HG03457 (cell line): ENCODE measurements around the gene STIL.
"Not testable (repeated sequence)": the region's sequence is repeated elsewhere in the genome, so short reads cannot be mapped to it uniquely, and the experiment has no call there.

Experiments
- ATAC-seq: cut with Tn5 transposase; IDR thresholded peaks from one replicate; pipeline ENCODE4 v1.9.1; 2021; ENCODE audit warnings: moderate number of reproducible peaks; ENCODE audit not compliant: unreplicated experiment

Gene STIL

GRCh38 chr1:47313915-47314664 is at the start of gene STIL:
Gene STIL (minus strand): TSS chr1:47314147. CDS start chr1:47310319, 3,828 bp downstream.
- peak; percentile 96 for ATAC-seq

GRCh38 chr1:47362828-47363227 is 48.9 kb upstream of the STIL start:
- ATAC-seq = no peak

DNA sequence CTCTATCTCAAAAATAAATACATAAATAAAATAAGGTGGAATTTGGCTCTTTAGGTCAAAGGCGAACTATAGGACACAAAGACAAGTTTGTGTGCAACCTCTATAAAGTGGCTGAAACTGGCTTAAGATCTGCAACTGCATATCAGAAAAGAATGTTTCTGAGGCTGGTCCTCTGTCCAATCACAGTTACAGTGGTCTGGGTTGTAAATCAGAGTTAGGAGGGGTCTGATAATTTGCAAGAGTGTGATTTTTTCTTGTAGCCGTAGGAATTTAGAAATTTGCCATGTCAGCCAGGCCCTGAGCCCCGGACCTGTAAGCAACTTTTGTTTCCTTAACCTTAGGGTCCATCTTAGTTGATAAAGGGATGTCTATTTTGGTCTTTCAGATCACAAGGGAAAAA is 47.4 kb upstream of the STIL start:
- no peak for ATAC-seq

- ATAC-seq = peak; percentile 74
These were observed 37.4 kb upstream of the STIL start for GRCh38 chr1:47351305-47351704.

DNA sequence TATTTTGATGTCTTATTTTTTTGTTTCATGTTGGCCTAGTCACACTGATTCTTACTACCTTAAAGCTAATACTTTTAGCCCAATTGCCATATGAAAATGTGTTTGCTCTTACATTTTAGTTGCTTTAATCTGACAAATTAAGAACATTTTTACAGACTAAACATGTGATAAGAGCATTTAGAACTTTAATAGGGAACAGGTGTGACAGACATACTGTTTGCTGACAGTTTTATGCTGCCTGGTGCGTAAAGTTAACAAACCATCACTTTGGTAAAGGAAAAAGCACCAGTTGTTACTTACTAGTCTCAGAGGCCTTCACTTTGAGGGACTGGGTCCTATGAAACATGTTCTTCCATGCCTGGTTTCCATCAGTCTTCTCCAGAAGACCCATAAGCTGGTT is 34.3 kb upstream of the STIL start:
- no peak for ATAC-seq

- ATAC-seq = no peak
These were observed 33.8 kb upstream of the STIL start for GRCh38 chr1:47347735-47348134.

DNA sequence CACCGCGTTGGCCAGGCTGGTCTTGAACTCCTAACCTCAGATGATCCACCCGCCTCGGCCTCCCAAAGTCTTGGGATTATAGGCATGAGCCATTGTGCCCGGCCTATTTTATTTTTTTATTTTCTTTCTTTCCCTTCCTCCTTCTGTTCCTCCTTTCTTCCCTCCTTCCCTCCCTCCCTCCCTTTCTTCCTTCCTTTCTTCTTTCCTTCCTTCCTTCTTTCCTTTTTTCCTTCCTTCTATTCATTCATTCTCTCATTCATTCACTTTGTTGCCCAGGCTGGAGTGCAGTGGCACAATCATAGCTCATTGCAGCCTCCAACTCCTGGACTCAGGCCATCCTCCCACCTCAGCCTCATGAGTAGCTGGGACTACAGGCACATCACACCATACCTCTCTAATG is 33.0 kb upstream of the STIL start:
- not testable (repeated sequence) for ATAC-seq

- no peak for ATAC-seq
These were observed 26.3 kb upstream of the STIL start for GRCh38 chr1:47340227-47340626.

- no peak for ATAC-seq
These were observed 24.5 kb upstream of the STIL start for GRCh38 chr1:47338249-47339077.

DNA sequence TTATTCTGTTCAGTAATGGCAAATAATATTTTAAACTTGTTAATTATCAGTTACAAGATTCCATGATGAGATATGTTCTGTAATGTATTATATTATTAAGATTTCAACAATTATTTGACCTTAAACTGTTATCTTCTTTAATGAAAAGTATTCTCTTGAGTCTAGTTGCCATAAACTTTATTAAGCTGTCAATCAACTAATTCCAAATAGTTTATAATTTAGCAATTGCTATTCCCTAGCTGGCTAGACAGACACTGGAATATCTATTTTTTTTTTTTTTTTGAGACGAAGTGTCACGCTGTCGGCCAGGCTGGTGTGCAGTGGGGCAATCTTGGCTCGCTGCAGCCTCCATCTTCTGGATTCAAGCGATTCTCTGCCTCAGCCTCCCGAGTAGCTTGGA is 23.4 kb upstream of the STIL start:
- ATAC-seq = no peak

GRCh38 chr1:47334765-47335435 is 21.0 kb upstream of the STIL start:
- no peak for ATAC-seq

GRCh38 chr1:47333922-47334764 is 20.2 kb upstream of the STIL start:
- ATAC-seq = peak; percentile 75

DNA sequence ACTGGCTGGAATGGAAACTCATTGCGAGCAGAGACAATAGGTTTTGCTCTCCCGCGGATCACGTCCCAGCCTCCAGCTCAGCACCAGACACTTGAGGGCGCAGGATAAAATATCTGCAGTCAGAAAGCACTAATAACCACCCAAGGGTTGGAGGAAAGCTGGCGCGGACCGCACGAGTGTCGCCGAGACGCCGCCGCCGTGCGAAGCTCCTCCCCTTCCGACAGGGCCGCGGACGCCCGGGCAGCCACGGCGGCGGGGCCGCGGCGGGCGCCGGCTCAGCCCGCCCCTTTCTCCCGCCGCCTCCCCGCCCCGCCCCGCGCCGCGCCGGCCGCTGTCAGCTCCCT is 19.6 kb upstream of the STIL start, which contains the start of gene CMPK1:
TSS of gene CMPK1 (plus strand) at position 213 of the 344 bp plus-strand sequence. CDS start 156 bp downstream, outside the sequence.
- ATAC-seq = peak; percentile 74

DNA sequence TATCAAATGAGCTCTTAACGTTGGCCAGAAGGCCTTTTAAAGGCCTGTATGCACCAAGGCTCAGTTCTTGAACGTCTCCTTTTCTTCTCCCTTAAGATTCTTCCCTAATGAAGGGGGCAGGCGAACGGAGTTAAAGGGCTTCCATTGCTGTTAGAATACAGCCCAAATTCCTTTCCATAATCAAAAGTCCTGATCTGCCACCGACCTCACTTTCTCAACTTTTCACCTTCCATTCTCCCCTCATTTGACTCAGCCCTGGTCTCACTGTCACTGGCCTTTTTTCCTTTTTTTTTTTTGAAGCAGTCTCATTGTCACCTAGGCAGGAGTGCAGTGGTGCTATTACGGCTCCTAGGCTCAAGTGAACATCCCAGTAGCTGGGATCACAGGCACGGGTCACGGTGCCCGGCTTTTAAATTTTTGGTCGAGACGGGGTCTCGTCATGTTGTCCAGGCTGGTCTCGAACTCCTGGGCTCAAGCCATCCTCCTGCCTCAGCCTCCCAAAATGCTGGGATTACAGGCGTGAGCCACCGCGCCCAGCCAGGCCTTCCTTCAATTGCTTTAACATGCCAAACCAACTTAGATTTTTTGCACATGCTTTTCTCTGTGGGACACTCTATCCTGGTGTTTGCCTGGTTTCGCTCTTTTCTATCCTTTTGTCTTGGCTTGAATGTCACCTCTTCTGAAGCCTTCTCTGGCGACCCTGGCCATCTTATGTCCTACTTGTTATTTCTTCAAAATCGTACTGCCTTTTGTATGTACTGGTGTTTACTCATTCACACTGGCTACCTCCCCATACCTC is 19.0 kb upstream of the STIL start:
- no peak for ATAC-seq

GRCh38 chr1:47331875-47332274 is 17.9 kb upstream of the STIL start:
- no peak for ATAC-seq

GRCh38 chr1:47330212-47330611 is 16.3 kb upstream of the STIL start:
- ATAC-seq = no peak

- no peak for ATAC-seq
These were observed 15.0 kb upstream of the STIL start for GRCh38 chr1:47328992-47329391.

DNA sequence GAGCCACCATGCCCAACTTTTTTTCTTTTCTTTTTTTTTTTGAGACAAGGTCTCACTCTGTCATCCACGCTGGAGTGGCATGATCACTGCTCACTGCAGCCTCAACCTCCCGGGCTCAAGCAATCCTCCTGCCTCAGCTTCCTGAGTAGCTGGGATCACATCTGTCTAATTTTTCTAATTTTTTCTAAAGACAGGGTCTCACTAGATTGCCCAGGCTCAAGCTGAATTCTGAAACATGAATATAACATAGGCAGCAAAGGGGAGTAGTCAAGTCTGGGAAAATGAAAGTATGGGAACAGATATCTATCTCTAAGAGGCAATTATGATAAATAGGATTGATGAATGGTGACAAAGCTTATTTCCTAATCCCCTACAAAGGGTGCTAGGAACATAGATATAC is 12.3 kb upstream of the STIL start:
- ATAC-seq = no peak

DNA sequence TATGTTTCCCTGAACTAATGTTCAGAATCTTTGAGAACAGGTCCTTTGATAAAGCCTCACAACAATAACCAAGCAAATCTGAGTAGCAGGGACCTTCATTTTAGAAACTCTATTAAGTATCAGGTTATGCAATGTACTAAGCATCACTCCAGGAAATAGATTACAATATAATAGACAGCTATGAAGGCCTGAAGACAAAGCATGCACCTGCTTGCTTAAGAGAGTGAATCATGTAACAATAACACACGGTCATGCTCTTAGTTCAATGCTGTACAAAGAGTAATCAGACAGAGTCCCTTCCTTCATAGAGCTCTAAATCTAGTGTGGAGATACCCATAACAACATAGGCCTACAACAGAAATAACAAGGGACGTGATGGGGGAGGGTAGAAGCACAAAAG is 11.6 kb upstream of the STIL start:
- ATAC-seq = no peak

DNA sequence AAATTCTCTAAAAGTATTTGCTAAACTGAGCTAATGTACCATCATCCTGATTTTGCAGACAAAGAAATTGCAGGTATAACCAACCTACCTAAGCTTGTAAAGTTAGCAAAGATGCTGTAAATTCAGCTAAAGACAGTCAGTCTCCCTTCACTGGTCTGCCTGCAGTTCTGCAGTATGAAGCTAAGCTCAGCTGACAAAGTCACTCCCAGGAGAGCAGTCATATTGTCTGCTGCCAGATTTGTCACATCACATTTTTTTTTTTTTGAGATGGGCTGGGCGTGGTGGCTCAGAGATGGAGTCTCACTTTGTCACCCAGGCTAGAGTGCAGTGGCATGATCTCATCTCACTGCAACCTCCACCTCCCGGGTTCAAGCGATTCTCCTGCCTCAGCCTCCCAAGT is 10.7 kb upstream of the STIL start:
- no peak for ATAC-seq
